Neural crest cell (in vitro differentiated cells): Measurements from ENCODE around the gene DOCK10. TPM values are rescaled to one million over a fixed set of nuclear protein-coding genes. Genes with fewer than 3 reads are reported as not detected.
A peak's percentile ranks its signal among the peaks of the same experiment; 100 is the strongest.

Experiments used
- DNase-seq: peaks from one replicate; pipeline ENCODE4 v3.0.0; 2021; ENCODE audit warnings: low read depth, mixed read lengths, low spot score
- H3K27ac Mint-ChIP-seq: one replicate; pipeline ENCODE4 v1.8.0; 2021; ENCODE audit warnings: mild to moderate bottlenecking, mixed read lengths; ENCODE audit not compliant: unreplicated experiment
- H3K27me3 Mint-ChIP-seq: 2 replicates; pipeline ENCODE4 v1.8.0; 2021; ENCODE audit warnings: low read depth, mild to moderate bottlenecking, mixed read lengths
- H3K36me3 Mint-ChIP-seq: 2 replicates; pipeline ENCODE4 v1.8.0; 2021; ENCODE audit warnings: low read depth, mild to moderate bottlenecking, mixed read lengths
- H3K4me1 Mint-ChIP-seq: 2 replicates; pipeline ENCODE4 v1.8.0; 2021; ENCODE audit warnings: mixed read lengths
- H3K4me3 Mint-ChIP-seq: one replicate; pipeline ENCODE4 v1.8.0; 2021; ENCODE audit warnings: mild to moderate bottlenecking, mixed read lengths
- H3K9me3 Mint-ChIP-seq: 2 replicates; pipeline ENCODE4 v1.8.0; 2021; ENCODE audit warnings: mixed read lengths
- CTCF ChIP-seq: fragments of 200-600 bp; sonication (generic); conservative IDR thresholded peaks from 2 replicates; pipeline ENCODE4 v1.5.0; 2021; ENCODE audit warnings: antibody characterized with exemption, mild to moderate bottlenecking
- total RNA-seq: library from RNA; stranded (reverse); gene quantifications from 2 replicates; pipeline ENCODE4 v1.2.1, GENCODE V29; 2021

The DOCK10 gene
- total RNA-seq, 1 donor from 2014 or later: 29.7 TPM

GRCh38 chr2:224940618-224941017, 101.7 kb downstream of the DOCK10 start:
- H3K4me1 Mint-ChIP-seq: peaks cover 45% of the 10 kb centered on the region

GRCh38 chr2:224938651-224939182, 103.6 kb downstream of the DOCK10 start:
- Mint-ChIP-seq H3K9me3 (no peaks in the 10 kb centered on the region), H3K4me3 (peak overlapping the region; percentile 24), H3K4me1 (peaks cover 40% of the 10 kb centered on the region), H3K27me3 (no peaks in the 10 kb centered on the region), H3K36me3 (peaks cover 2% of the 10 kb centered on the region), H3K27ac (peak overlapping the region; percentile 48)
- no peak for TF ChIP-seq CTCF
- no peak for DNase-seq

More at GRCh38 chr2:224940618-224941017, 101.7 kb downstream of the DOCK10 start:
- no peak for TF ChIP-seq CTCF
- Mint-ChIP-seq H3K27me3 (no peaks in the 10 kb centered on the region), H3K27ac (no peak overlapping the region), H3K9me3 (no peaks in the 10 kb centered on the region), H3K4me3 (no peak overlapping the region), H3K36me3 (peaks cover 3% of the 10 kb centered on the region)
- DNase-seq: no peak

GRCh38 chr2:224937887-224938286, 104.4 kb downstream of the DOCK10 start:
- no peak for TF ChIP-seq CTCF
- H3K27ac Mint-ChIP-seq: no peak overlapping the region
- H3K4me1 Mint-ChIP-seq: peaks cover 40% of the 10 kb centered on the region

GRCh38 chr2:224934526-224935188, 107.6 kb downstream of the DOCK10 start:
- Mint-ChIP-seq H3K27me3 (no peaks in the 10 kb centered on the region), H3K4me3 (no peak overlapping the region), H3K9me3 (no peaks in the 10 kb centered on the region), H3K4me1 (peaks cover 26% of the 10 kb centered on the region), H3K36me3 (peaks cover 11% of the 10 kb centered on the region), H3K27ac (no peak overlapping the region)
- TF ChIP-seq CTCF: no peak
- no peak for DNase-seq

More at GRCh38 chr2:224937887-224938286, 104.4 kb downstream of the DOCK10 start:
- Mint-ChIP-seq H3K27me3 (no peaks in the 10 kb centered on the region), H3K36me3 (peaks cover 2% of the 10 kb centered on the region), H3K9me3 (no peaks in the 10 kb centered on the region), H3K4me3 (no peak overlapping the region)
- no peak for DNase-seq

GRCh38 chr2:224933431-224933830, 108.8 kb downstream of the DOCK10 start:
- Mint-ChIP-seq H3K27ac (no peak overlapping the region), H3K36me3 (peaks cover 15% of the 10 kb centered on the region), H3K4me1 (peaks cover 17% of the 10 kb centered on the region), H3K4me3 (no peak overlapping the region), H3K27me3 (no peaks in the 10 kb centered on the region), H3K9me3 (no peaks in the 10 kb centered on the region)
- DNase-seq: no peak
- no peak for TF ChIP-seq CTCF
